Testis (tissue), 3 donors: ENCODE results near the gene JCAD. TPM values are rescaled to one million over a fixed set of nuclear protein-coding genes. Genes with fewer than 3 reads are reported as not detected.

ENCODE experiments used
- DNase-seq: peaks from one replicate; pipeline ENCODE4 v3.0.0-alpha.2; 2019
- H3K27ac ChIP-seq, 2 donors: fragments of 200-600 bp; sonication (generic); one replicate each; pipeline ENCODE4 v1.5.1; 2019
- H3K27me3 ChIP-seq: fragments of 200-600 bp; sonication (generic); one replicate; pipeline ENCODE4 v1.5.1; 2019
- H3K36me3 ChIP-seq: fragments of 200-600 bp; sonication (generic); one replicate; pipeline ENCODE4 v1.5.1; 2017; ENCODE audit warnings: low read depth; ENCODE audit errors: missing control alignments
- H3K4me1 ChIP-seq: fragments of 200-600 bp; sonication (generic); one replicate; pipeline ENCODE4 v1.5.1; 2019
- H3K4me3 ChIP-seq, 2 donors: fragments of 200-600 bp; sonication (generic); one replicate each; pipeline ENCODE4 v1.5.1; 2017 to 2019
- H3K9me3 ChIP-seq: fragments of 200-600 bp; sonication (generic); one replicate; pipeline ENCODE4 v1.5.1; 2017
- POLR2A ChIP-seq: fragments of 450-650 bp; IDR thresholded peaks from one replicate; pipeline ENCODE4 v1.6.1; 2017; ENCODE audit warnings: antibody characterized with exemption, mild to moderate bottlenecking, moderate library complexity
- WGBS, 2 donors: methylation state at CpG; one replicate each; pipeline ENCODE4 v1.1.5; 2018; 5-methylcytosine and 5-hydroxymethylcytosine counted together
- intact Hi-C: fragments of 100-400 bp; cut with DNase I; formaldehyde crosslinking; loops from one replicate; pipeline ENCODE4 v1.15.1; 2023; ENCODE audit warnings: low total_unique reads
- polyA plus RNA-seq: library from polyadenylated mRNA; stranded (reverse); fragments of 350-450 nt; fragmentation: Illumina TruSeq; extraction: RNeasy Lipid Tissue Mini Kit (QIAGEN cat#74804); gene quantifications from one replicate; pipeline ENCODE4 v1.2.3, GENCODE V29; 2014; ENCODE audit warnings: low read depth, low replicate concordance; ENCODE audit not compliant: insufficient read depth
- total RNA-seq, 2 donors: library from RNA; depleted of rRNA; stranded (reverse); fragments of >200 nt; gene quantifications; one replicate each; pipeline ENCODE4 v1.2.3, GENCODE V29; 2016
- TF ChIP-seq, protein P1 (sequence below), 3 experiments: fragments of 450-650 bp in 2 of 3; fragments of 200-600 bp in 1 of 3; sonication (generic) in 1 of 3; IDR thresholded peaks; one replicate each; pipeline ENCODE4 v1.5.1; 2016 to 2019; ENCODE audit warnings: antibody characterized with exemption in 3 of 3, mild to moderate bottlenecking in 2 of 3, moderate library complexity in 1 of 3

The JCAD gene
- total and polyA plus RNA-seq, 3 donors from 2014 or later, result 57.4 to 133 (median 109) TPM

GRCh38 chr10:30062090-30062489 is 2.7 kb upstream of the JCAD start:
- WGBS, 2 donors, result 58 to 70% methylated on average over 1 of the region's 1 CpG
- Histone ChIP-seq H3K4me3 (no peak overlapping the region), H3K4me1 (peaks cover 20% of the 10 kb centered on the region), H3K27me3 (no peaks in the 10 kb centered on the region), H3K36me3 (no peaks in the 10 kb centered on the region), H3K27ac (peak overlapping the region; percentile 20 to 50), H3K9me3 (no peaks in the 10 kb centered on the region)
- DNase-seq, result no peak
- intact Hi-C loops, result no loop called here
- TF ChIP-seq, protein P1, sequence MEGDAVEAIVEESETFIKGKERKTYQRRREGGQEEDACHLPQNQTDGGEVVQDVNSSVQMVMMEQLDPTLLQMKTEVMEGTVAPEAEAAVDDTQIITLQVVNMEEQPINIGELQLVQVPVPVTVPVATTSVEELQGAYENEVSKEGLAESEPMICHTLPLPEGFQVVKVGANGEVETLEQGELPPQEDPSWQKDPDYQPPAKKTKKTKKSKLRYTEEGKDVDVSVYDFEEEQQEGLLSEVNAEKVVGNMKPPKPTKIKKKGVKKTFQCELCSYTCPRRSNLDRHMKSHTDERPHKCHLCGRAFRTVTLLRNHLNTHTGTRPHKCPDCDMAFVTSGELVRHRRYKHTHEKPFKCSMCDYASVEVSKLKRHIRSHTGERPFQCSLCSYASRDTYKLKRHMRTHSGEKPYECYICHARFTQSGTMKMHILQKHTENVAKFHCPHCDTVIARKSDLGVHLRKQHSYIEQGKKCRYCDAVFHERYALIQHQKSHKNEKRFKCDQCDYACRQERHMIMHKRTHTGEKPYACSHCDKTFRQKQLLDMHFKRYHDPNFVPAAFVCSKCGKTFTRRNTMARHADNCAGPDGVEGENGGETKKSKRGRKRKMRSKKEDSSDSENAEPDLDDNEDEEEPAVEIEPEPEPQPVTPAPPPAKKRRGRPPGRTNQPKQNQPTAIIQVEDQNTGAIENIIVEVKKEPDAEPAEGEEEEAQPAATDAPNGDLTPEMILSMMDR (IDR thresholded peaks at IDR 0.05), result no peak
- TF ChIP-seq POLR2A, result no peak

DNA sequence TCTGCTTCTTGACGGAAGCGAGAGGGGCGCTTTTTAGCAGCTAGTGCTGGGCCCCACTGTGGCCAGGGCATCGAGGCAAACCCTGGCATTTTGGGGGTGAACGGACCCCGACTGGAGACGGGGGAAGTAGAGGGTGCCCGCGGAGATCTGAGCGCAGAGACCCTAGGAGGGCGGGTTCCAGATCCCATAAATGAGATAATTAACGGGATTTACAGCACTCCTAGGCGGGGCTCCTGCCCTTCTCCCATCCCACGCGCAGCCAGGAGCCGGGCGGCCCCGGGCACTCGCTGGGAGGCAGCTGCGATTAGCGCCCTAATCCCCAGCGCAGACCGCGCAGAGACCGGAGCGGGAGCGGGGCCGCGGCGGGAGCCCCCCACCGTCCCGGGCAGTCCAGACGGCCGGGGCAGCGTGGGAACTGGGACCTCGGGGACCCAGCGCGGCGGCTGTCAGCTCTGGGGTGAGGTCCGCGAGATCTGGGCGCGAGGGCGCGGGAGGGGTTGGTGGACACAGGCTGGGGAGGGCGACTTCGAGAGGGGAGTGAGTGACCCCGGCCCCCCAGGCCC is 735 bp downstream of the JCAD start:
- TF ChIP-seq, protein P1 (IDR thresholded peaks at IDR 0.05), result no peak
- no peak for TF ChIP-seq POLR2A
- Histone ChIP-seq H3K4me1 (peaks cover 35% of the 10 kb centered on the region), H3K27me3 (no peaks in the 10 kb centered on the region), H3K36me3 (no peaks in the 10 kb centered on the region), H3K9me3 (no peaks in the 10 kb centered on the region), H3K4me3 (peak overlapping the region; percentile 76 to 83), H3K27ac (peak overlapping the region; percentile 85 to 88)
- intact Hi-C loops, result no loop called here
- no peak for DNase-seq
- WGBS, 2 donors, result 22 to 33% methylated on average over 11 to 20 of the region's 48 CpGs

- intact Hi-C loops, result no loop called here
- H3K27me3 ChIP-seq, result no peaks in the 10 kb centered on the region
- peaks cover 37% of the 10 kb centered on the region for H3K4me1 ChIP-seq
- 46 to 50% methylated on average over 13 of the region's 13 CpGs for WGBS, 2 donors
- no peak for DNase-seq
- peak overlapping the region; percentile 76 to 83 for H3K4me3 ChIP-seq
- TF ChIP-seq, protein P1 (IDR thresholded peaks at IDR 0.05), result no peak
- no peak for TF ChIP-seq POLR2A
- H3K27ac ChIP-seq, result peak overlapping the region; percentile 85 to 88
- no peaks in the 10 kb centered on the region for H3K9me3 ChIP-seq
- no peaks in the 10 kb centered on the region for H3K36me3 ChIP-seq
Measured at GRCh38 chr10:30057894-30058556, 1.4 kb downstream of the JCAD start.

DNA sequence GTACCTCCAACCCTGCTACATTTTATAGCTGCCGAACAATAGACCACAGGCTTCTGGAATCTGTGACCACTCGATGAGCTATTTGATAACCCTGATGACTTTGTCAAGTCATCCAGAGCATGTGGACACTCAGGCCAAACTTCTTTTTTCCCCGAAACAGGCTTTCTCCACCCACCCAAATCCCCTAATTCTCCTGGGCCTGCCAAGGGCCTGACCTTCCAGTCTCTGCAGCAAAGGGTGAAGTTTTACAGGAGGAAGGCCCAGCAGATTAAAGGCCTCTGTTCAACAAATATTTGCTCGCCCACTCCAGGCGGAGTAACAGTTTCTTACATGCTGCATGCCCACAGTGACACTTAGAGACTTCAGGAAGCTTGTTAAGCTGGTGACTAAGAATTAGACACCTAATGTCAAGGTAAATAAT is 2.0 kb downstream of the JCAD start:
- DNase-seq, result no peak
- Histone ChIP-seq H3K27me3 (no peaks in the 10 kb centered on the region), H3K36me3 (no peaks in the 10 kb centered on the region), H3K4me3 (peak overlapping the region; percentile 76 to 83), H3K27ac (peak overlapping the region; percentile 85 to 88), H3K9me3 (no peaks in the 10 kb centered on the region), H3K4me1 (peaks cover 38% of the 10 kb centered on the region)
- WGBS, 2 donors, result 50 to 57% methylated on average over 5 of the region's 5 CpGs
- intact Hi-C loops, result no loop called here
- TF ChIP-seq, protein P1 (IDR thresholded peaks at IDR 0.05), result no peak
- no peak for TF ChIP-seq POLR2A
